ENCODE data around the gene FAM120B.

The FAM120B gene

DNA sequence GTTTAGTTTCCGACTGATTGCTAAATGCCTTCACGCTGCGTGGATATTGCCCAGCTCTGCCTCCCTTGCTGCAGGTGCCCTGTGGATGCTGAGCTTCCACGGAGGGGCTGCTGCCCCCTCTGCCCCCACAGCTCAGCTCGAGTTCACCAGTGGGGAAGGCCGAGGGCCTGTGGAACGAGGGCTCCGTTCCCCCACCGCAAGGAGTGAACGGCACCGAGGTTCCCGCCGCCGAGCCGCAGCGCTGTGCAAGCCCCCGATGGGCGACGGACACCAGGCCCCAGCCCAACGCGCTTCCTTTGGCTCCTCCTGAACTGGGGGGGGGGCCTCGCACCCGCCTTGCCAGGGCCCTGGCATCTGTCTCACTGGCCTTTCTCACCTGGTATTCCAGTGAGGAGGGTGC is 33.4 kb upstream of the FAM120B start:
- Histone ChIP-seq H3K4me3 (ENCODE audit: insufficient read depth, low read depth, low read length) (no peak overlapping the region), H3K27ac (ENCODE audit: insufficient read depth, low read depth, low read length, poor library complexity, severe bottlenecking) (no peak overlapping the region)
- 94 to 95% methylated on average over 23 of the region's 23 CpGs for WGBS, 2 experiments

DNA sequence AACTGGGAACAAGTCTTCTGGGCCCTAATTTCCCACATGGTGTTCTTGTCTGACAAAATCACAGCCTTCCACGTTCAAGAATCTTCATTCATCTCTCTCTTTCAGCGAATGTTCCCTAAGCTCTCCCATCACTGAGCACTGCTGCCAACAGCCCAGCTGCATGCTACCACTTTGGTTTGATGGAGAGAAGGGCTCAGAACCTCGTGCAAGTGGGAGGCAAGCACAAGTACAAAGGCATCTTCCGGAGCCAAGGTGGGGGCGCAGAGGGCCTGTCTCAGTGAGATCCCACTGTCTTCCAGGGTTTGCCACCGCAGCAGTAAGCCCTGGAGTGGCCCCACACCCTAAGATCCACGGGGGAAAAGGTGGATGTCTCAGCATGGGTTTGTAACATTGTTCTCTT is 32.9 kb upstream of the FAM120B start:
- H3K27ac ChIP-seq (ENCODE audit: insufficient read depth, low read depth, low read length, poor library complexity, severe bottlenecking): no peak overlapping the region
- no peaks in the 10 kb centered on the region for H3K36me3 ChIP-seq (ENCODE audit: control insufficient read depth, insufficient read depth, low read length)
- peaks cover 21% of the 10 kb centered on the region for H3K4me1 ChIP-seq (ENCODE audit: control insufficient read depth, insufficient read depth, low read length)
- no peaks in the 10 kb centered on the region for H3K27me3 ChIP-seq (ENCODE audit: control insufficient read depth, insufficient read depth, low read length, poor library complexity, severe bottlenecking)
- H3K9me3 ChIP-seq (ENCODE audit: control insufficient read depth, low read length): no peaks in the 10 kb centered on the region
- 89 to 94% methylated on average over 7 of the region's 7 CpGs for WGBS, 2 experiments
- H3K4me3 ChIP-seq (ENCODE audit: insufficient read depth, low read depth, low read length): no peak overlapping the region

More for the DNA sequence above, 33.4 kb upstream of the FAM120B start:
- H3K9me3 ChIP-seq (ENCODE audit: control insufficient read depth, low read length): no peaks in the 10 kb centered on the region
- H3K36me3 ChIP-seq (ENCODE audit: control insufficient read depth, insufficient read depth, low read length): no peaks in the 10 kb centered on the region
- H3K4me1 ChIP-seq (ENCODE audit: control insufficient read depth, insufficient read depth, low read length): peaks cover 26% of the 10 kb centered on the region
- no peaks in the 10 kb centered on the region for H3K27me3 ChIP-seq (ENCODE audit: control insufficient read depth, insufficient read depth, low read length, poor library complexity, severe bottlenecking)

GRCh38 chr6:170274713-170275560 is 31.6 kb upstream of the FAM120B start:
- Histone ChIP-seq H3K27me3 (ENCODE audit: control insufficient read depth, insufficient read depth, low read length, poor library complexity, severe bottlenecking) (no peaks in the 10 kb centered on the region), H3K4me1 (ENCODE audit: control insufficient read depth, insufficient read depth, low read length) (peaks cover 10% of the 10 kb centered on the region), H3K36me3 (ENCODE audit: control insufficient read depth, insufficient read depth, low read length) (no peaks in the 10 kb centered on the region), H3K4me3 (ENCODE audit: insufficient read depth, low read depth, low read length) (no peak overlapping the region), H3K9me3 (ENCODE audit: control insufficient read depth, low read length) (no peaks in the 10 kb centered on the region), H3K27ac (ENCODE audit: insufficient read depth, low read depth, low read length, poor library complexity, severe bottlenecking) (no peak overlapping the region)
- WGBS, 2 experiments: 93 to 95% methylated on average over 36 of the region's 36 CpGs

DNA sequence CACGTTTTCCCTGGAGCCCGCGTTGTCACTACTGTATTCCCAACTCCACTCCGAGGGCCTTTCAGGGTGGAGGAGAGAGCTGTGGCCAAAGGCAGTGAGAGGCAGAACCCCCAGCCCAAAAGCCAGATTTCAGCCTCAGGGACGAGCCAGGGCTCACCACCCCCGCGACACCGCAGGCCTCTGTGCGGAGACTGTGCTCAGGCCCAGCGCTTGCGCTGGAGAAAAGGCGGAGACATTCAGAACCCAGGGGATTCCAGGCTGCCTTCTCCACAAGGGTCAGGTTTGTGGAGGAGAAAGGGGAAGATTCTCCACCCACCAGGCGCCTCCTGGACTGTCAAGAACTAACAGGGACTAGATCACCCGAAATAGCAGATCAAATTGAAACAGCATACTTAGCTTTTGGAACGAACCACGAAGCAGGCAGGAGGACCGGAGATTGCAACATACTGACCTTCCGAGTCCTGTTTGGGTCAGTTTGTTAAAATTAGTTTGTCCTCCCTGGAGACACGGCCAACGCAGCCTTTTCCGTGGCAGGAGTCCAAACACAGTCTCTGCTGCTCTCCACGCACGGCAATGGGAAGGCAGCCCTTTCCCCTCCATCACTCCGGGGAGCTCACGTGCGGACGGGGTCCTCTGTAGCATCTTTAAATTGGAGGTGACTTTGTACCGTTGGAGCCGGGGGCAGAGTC is 30.0 kb upstream of the FAM120B start:
- 86% methylated on average over 29 of the region's 29 CpGs for WGBS, 2 experiments
- Histone ChIP-seq H3K27me3 (ENCODE audit: control insufficient read depth, insufficient read depth, low read length, poor library complexity, severe bottlenecking) (no peaks in the 10 kb centered on the region), H3K36me3 (ENCODE audit: control insufficient read depth, insufficient read depth, low read length) (no peaks in the 10 kb centered on the region), H3K4me3 (ENCODE audit: insufficient read depth, low read depth, low read length) (no peak overlapping the region), H3K4me1 (ENCODE audit: control insufficient read depth, insufficient read depth, low read length) (peaks cover 6% of the 10 kb centered on the region), H3K9me3 (ENCODE audit: control insufficient read depth, low read length) (no peaks in the 10 kb centered on the region), H3K27ac (ENCODE audit: insufficient read depth, low read depth, low read length, poor library complexity, severe bottlenecking) (no peak overlapping the region)

DNA sequence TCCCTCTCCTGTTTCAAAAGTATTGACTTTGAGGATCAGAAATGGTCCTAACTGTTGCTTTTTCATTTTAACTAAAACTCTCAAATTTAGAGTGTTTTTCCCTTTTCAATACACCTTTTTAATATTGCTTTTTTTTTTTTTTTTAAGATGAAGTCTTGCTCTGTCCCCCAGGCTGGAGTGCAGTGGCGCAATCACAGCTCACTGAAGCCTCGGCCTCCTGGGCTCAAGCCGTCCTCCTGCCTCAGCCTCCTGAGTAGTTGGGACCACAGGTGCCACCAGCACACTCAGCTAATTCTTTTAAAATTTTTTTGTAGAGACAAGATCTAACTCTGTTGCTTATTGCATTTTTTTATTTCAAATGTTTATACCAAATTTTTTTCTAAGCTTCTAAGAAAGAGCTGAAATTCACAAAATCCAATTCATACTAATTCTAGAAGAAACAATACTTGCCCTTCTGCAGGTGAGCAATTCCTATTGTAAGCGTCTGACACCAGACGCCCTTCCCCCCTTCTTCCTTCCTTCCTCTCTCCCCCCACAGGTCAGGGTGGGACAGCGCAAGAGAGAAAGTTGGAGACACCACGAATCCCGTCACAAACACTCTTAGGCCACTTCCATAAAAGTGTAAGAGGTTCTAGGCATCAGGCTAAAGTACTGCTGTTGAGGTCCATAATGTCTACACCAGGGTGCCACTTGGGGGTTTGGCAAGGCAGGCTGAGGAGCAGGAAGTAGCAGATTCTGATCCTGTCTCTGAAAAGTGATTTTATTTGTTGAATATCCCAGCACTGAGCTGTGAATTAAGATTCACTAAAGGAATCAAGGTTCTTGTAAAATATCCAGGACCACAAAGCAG is 28.4 kb upstream of the FAM120B start:
- Histone ChIP-seq H3K27ac (ENCODE audit: insufficient read depth, low read depth, low read length, poor library complexity, severe bottlenecking) (no peak overlapping the region), H3K27me3 (ENCODE audit: control insufficient read depth, insufficient read depth, low read length, poor library complexity, severe bottlenecking) (no peaks in the 10 kb centered on the region), H3K4me1 (ENCODE audit: control insufficient read depth, insufficient read depth, low read length) (peaks cover 6% of the 10 kb centered on the region), H3K36me3 (ENCODE audit: control insufficient read depth, insufficient read depth, low read length) (peaks cover 5% of the 10 kb centered on the region), H3K9me3 (ENCODE audit: control insufficient read depth, low read length) (no peaks in the 10 kb centered on the region), H3K4me3 (ENCODE audit: insufficient read depth, low read depth, low read length) (no peak overlapping the region)
- WGBS, 2 experiments: 70 to 80% methylated on average over 8 of the region's 8 CpGs

- 87 to 94% methylated on average over 9 of the region's 9 CpGs for WGBS, 2 experiments
- H3K4me1 ChIP-seq (ENCODE audit: control insufficient read depth, insufficient read depth, low read length): peaks cover 6% of the 10 kb centered on the region
- H3K36me3 ChIP-seq (ENCODE audit: control insufficient read depth, insufficient read depth, low read length): peaks cover 8% of the 10 kb centered on the region
- no peaks in the 10 kb centered on the region for H3K27me3 ChIP-seq (ENCODE audit: control insufficient read depth, insufficient read depth, low read length, poor library complexity, severe bottlenecking)
- no peak overlapping the region for H3K4me3 ChIP-seq (ENCODE audit: insufficient read depth, low read depth, low read length)
- no peak overlapping the region for H3K27ac ChIP-seq (ENCODE audit: insufficient read depth, low read depth, low read length, poor library complexity, severe bottlenecking)
- H3K9me3 ChIP-seq (ENCODE audit: control insufficient read depth, low read length): no peaks in the 10 kb centered on the region
Observed at GRCh38 chr6:170278743-170279094, 27.8 kb upstream of the FAM120B start.

DNA sequence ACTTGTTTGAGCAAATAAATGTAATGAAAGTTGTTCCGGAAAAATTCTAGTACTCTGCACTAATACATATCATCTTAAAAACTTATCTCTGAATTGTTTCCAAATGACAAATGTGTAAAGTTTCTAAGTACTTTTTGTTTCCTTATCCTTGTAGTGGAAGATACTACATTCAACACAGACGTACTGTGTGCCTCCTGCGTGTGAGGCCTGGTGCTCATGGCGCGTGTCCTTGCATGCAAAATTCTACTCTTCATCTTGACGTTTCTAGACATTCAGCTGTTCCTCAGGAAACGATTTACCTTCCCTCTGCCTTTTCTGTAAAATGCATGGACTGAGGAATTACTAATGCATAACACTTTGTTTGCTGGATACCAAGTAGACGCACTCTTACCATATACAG is 27.1 kb upstream of the FAM120B start:
- H3K4me1 ChIP-seq (ENCODE audit: control insufficient read depth, insufficient read depth, low read length): peaks cover 6% of the 10 kb centered on the region
- no peak overlapping the region for H3K4me3 ChIP-seq (ENCODE audit: insufficient read depth, low read depth, low read length)
- peaks cover 14% of the 10 kb centered on the region for H3K36me3 ChIP-seq (ENCODE audit: control insufficient read depth, insufficient read depth, low read length)
- 94 to 98% methylated on average over 7 of the region's 8 CpGs for WGBS, 2 experiments
- H3K27ac ChIP-seq (ENCODE audit: insufficient read depth, low read depth, low read length, poor library complexity, severe bottlenecking): no peak overlapping the region
- no peaks in the 10 kb centered on the region for H3K9me3 ChIP-seq (ENCODE audit: control insufficient read depth, low read length)
- no peaks in the 10 kb centered on the region for H3K27me3 ChIP-seq (ENCODE audit: control insufficient read depth, insufficient read depth, low read length, poor library complexity, severe bottlenecking)

GRCh38 chr6:170279977-170280688 is 26.4 kb upstream of the FAM120B start:
- H3K4me3 ChIP-seq (ENCODE audit: insufficient read depth, low read depth, low read length): no peak overlapping the region
- peaks cover under 1% of the 10 kb centered on the region for H3K27me3 ChIP-seq (ENCODE audit: control insufficient read depth, insufficient read depth, low read length, poor library complexity, severe bottlenecking)
- H3K36me3 ChIP-seq (ENCODE audit: control insufficient read depth, insufficient read depth, low read length): peaks cover 21% of the 10 kb centered on the region
- no peak overlapping the region for H3K27ac ChIP-seq (ENCODE audit: insufficient read depth, low read depth, low read length, poor library complexity, severe bottlenecking)
- peaks cover 6% of the 10 kb centered on the region for H3K4me1 ChIP-seq (ENCODE audit: control insufficient read depth, insufficient read depth, low read length)
- 89 to 90% methylated on average over 36 of the region's 36 CpGs for WGBS, 2 experiments
- no peaks in the 10 kb centered on the region for H3K9me3 ChIP-seq (ENCODE audit: control insufficient read depth, low read length)

DNA sequence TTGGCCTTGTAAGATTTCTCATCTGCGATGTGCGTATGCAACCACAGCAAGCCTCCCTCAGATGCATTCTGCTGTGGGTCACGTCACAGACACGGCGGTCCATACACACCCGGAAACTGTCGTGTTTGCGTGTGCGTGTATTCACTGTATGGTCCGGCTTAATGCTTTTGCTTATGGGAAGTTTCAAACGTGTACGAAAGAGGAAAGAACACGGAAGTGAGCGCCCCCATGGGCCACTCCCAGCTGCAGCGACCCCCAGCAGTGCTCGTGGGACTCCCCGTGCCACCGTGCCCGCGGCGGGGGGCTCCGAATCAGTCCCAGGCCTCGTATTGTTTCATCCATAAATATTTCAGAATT is 25.9 kb upstream of the FAM120B start:
- 90 to 92% methylated on average over 23 of the region's 23 CpGs for WGBS, 2 experiments
- peaks cover 7% of the 10 kb centered on the region for H3K4me1 ChIP-seq (ENCODE audit: control insufficient read depth, insufficient read depth, low read length)
- no peak overlapping the region for H3K4me3 ChIP-seq (ENCODE audit: insufficient read depth, low read depth, low read length)
- no peak overlapping the region for H3K27ac ChIP-seq (ENCODE audit: insufficient read depth, low read depth, low read length, poor library complexity, severe bottlenecking)
- no peaks in the 10 kb centered on the region for H3K9me3 ChIP-seq (ENCODE audit: control insufficient read depth, low read length)
- H3K27me3 ChIP-seq (ENCODE audit: control insufficient read depth, insufficient read depth, low read length, poor library complexity, severe bottlenecking): peaks cover 6% of the 10 kb centered on the region
- peaks cover 24% of the 10 kb centered on the region for H3K36me3 ChIP-seq (ENCODE audit: control insufficient read depth, insufficient read depth, low read length)

Data from ectodermal cell (in vitro differentiated cells).